H9 (cell line): Measurements from ENCODE around the gene PRKCB. TPM values are rescaled to one million over a fixed set of nuclear protein-coding genes. Genes with fewer than 3 reads are reported as not detected.

Source experiments
- DNase-seq: peaks from one replicate; pipeline ENCODE4 v3.0.0-alpha.2; 2017
- H2AFZ ChIP-seq: one replicate; pipeline ENCODE4 v1.6.1; 2013; ENCODE audit warnings: mild to moderate bottlenecking, low read length, control low read depth, moderate library complexity
- H2AK5ac ChIP-seq: 2 replicates; pipeline ENCODE4 v1.6.1; 2013; ENCODE audit warnings: low read length, control low read depth, mixed read lengths; ENCODE audit not compliant: insufficient read length
- H2BK120ac ChIP-seq: one replicate; pipeline ENCODE4 v1.6.1; 2013; ENCODE audit warnings: low read depth, mild to moderate bottlenecking, low read length, control low read depth, inconsistent platforms; ENCODE audit not compliant: poor library complexity, severe bottlenecking
- H2BK12ac ChIP-seq: 2 replicates; pipeline ENCODE4 v1.6.1; 2013; ENCODE audit warnings: low read length, control low read depth, mixed read lengths, low read depth; ENCODE audit not compliant: insufficient read length
- H2BK15ac ChIP-seq: 2 replicates; pipeline ENCODE4 v1.6.1; 2013; ENCODE audit warnings: low read depth, low read length, control low read depth
- H2BK20ac ChIP-seq: one replicate; pipeline ENCODE4 v1.6.1; 2013; ENCODE audit warnings: low read depth, mild to moderate bottlenecking, low read length, control low read depth, inconsistent platforms; ENCODE audit not compliant: poor library complexity, severe bottlenecking
- H2BK5ac ChIP-seq: 2 replicates; pipeline ENCODE4 v1.6.1; 2013; ENCODE audit warnings: low read length, control low read depth, mixed read lengths; ENCODE audit not compliant: insufficient read length
- H3K14ac ChIP-seq: 2 replicates; pipeline ENCODE4 v1.6.1; 2013; ENCODE audit warnings: low read length, control low read depth; ENCODE audit not compliant: insufficient read depth
- H3K18ac ChIP-seq: 2 replicates; pipeline ENCODE4 v1.6.1; 2013; ENCODE audit warnings: low read depth, mild to moderate bottlenecking, mixed read lengths, low read length, control low read depth; ENCODE audit not compliant: insufficient read length
- H3K23ac ChIP-seq: 2 replicates; pipeline ENCODE4 v1.6.1; 2013; ENCODE audit warnings: low read length, control low read depth, mixed read lengths, low read depth; ENCODE audit not compliant: insufficient read length
- H3K23me2 ChIP-seq: 2 replicates; pipeline ENCODE4 v1.6.1; 2013; ENCODE audit warnings: low read depth, mild to moderate bottlenecking, mixed read lengths, low read length, control low read depth; ENCODE audit not compliant: insufficient read length, poor library complexity, severe bottlenecking
- H3K27ac ChIP-seq: 2 replicates; pipeline ENCODE4 v1.5.1; 2013; ENCODE audit warnings: low read length, control low read depth, mixed read lengths, low read depth; ENCODE audit not compliant: insufficient read length
- H3K27me3 ChIP-seq: 2 replicates; pipeline ENCODE4 v1.6.1; 2013; ENCODE audit warnings: low read length, control low read depth, inconsistent platforms; ENCODE audit not compliant: insufficient read depth
- H3K4ac ChIP-seq: 2 replicates; pipeline ENCODE4 v1.6.1; 2013; ENCODE audit warnings: low read depth, mild to moderate bottlenecking, control low read depth, inconsistent platforms, low read length, moderate library complexity
- H3K4me1 ChIP-seq: 2 replicates; pipeline ENCODE4 v1.6.1; 2013; ENCODE audit warnings: low read length, control low read depth, inconsistent platforms; ENCODE audit not compliant: insufficient read depth
- H3K4me2 ChIP-seq: 2 replicates; pipeline ENCODE4 v1.6.1; 2013; ENCODE audit warnings: low read length, control low read depth, mixed read lengths; ENCODE audit not compliant: insufficient read length, insufficient read depth
- H3K56ac ChIP-seq: 2 replicates; pipeline ENCODE4 v1.6.1; 2013; ENCODE audit warnings: low read depth, mild to moderate bottlenecking, mixed read lengths, low read length, control low read depth; ENCODE audit not compliant: insufficient read length
- H3K79me1 ChIP-seq: 2 replicates; pipeline ENCODE4 v1.6.1; 2013; ENCODE audit warnings: low read depth, mild to moderate bottlenecking, moderate library complexity, low read length, control low read depth, inconsistent platforms; ENCODE audit not compliant: insufficient read depth, poor library complexity, severe bottlenecking
- H3K79me2 ChIP-seq: 2 replicates; pipeline ENCODE4 v1.6.1; 2013; ENCODE audit warnings: low read length, control low read depth, inconsistent platforms; ENCODE audit not compliant: insufficient read depth
- H3K9ac ChIP-seq: 2 replicates; pipeline ENCODE4 v1.6.1; 2013; ENCODE audit warnings: low read length, control low read depth, mixed read lengths; ENCODE audit not compliant: insufficient read length; ENCODE audit errors: extremely low read depth
- H3K9me3 ChIP-seq: one replicate; pipeline ENCODE4 v1.6.1; 2013; ENCODE audit warnings: low read depth, low read length, inconsistent platforms; ENCODE audit not compliant: control insufficient read depth
- H3T11ph ChIP-seq: one replicate; pipeline ENCODE4 v1.6.1; 2013; ENCODE audit warnings: mild to moderate bottlenecking, low read length, control low read depth, inconsistent platforms
- H4K20me1 ChIP-seq: one replicate; pipeline ENCODE4 v1.6.1; 2013; ENCODE audit not compliant: control insufficient read depth, insufficient read length, insufficient read depth
- H4K5ac ChIP-seq: 2 replicates; pipeline ENCODE4 v1.6.1; 2013; ENCODE audit warnings: low read depth, mild to moderate bottlenecking, mixed read lengths, low read length, control low read depth; ENCODE audit not compliant: insufficient read length
- H4K8ac ChIP-seq: replicated peaks from 2 replicates; pipeline ENCODE4 v1.6.1; 2013; ENCODE audit warnings: low read length, control low read depth, mixed read lengths, low read depth; ENCODE audit not compliant: insufficient read length
- H4K91ac ChIP-seq: 2 replicates; pipeline ENCODE4 v1.6.1; 2013; ENCODE audit warnings: low read depth, mild to moderate bottlenecking, moderate library complexity, mixed read lengths, low read length, control low read depth; ENCODE audit not compliant: insufficient read length
- H3K27ac Mint-ChIP-seq, 3 experiments: 2 replicates in 2 of 3; 3 replicates in 1 of 3; pipeline ENCODE4 v1.8.0; 2020 to 2021; ENCODE audit warnings: mixed read lengths in 3 of 3, mild to moderate bottlenecking in 1 of 3, moderate library complexity in 1 of 3
- H3K27me3 Mint-ChIP-seq: 2 replicates; pipeline ENCODE4 v1.8.0; 2021; ENCODE audit warnings: low read depth, mild to moderate bottlenecking, moderate library complexity, mixed read lengths
- H3K36me3 Mint-ChIP-seq, 3 experiments: 2 replicates in 2 of 3; 3 replicates in 1 of 3; pipeline ENCODE4 v1.8.0; 2020 to 2021; ENCODE audit warnings: low read depth in 3 of 3, mixed read lengths in 3 of 3; ENCODE audit not compliant: insufficient read depth in 1 of 3
- H3K4me1 Mint-ChIP-seq, 2 experiments: 2 replicates each; pipeline ENCODE4 v1.8.0; 2020; ENCODE audit warnings: mixed read lengths in 2 of 2
- H3K4me3 Mint-ChIP-seq, 2 experiments: 2 replicates in 1 of 2; 3 replicates in 1 of 2; pipeline ENCODE4 v1.8.0; 2020 to 2021; ENCODE audit warnings: mild to moderate bottlenecking in 2 of 2, mixed read lengths in 2 of 2, moderate library complexity in 1 of 2
- H3K9me3 Mint-ChIP-seq, 2 experiments: 2 replicates in 1 of 2; 3 replicates in 1 of 2; pipeline ENCODE4 v1.8.0; 2020; ENCODE audit warnings: mild to moderate bottlenecking in 2 of 2, mixed read lengths in 2 of 2, moderate library complexity in 1 of 2
- WGBS: extraction: QIAGEN DNeasy Blood & Tissue Kit; methylation state at CpG from one replicate; pipeline ENCODE4 v1.1.7; 2013; ENCODE audit warnings: missing lambda C conversion rate, low lambda C conversion rate, mixed read lengths; ENCODE audit not compliant: insufficient read length; ENCODE audit errors: extremely low coverage; 5-methylcytosine and 5-hydroxymethylcytosine counted together
- total RNA-seq: library from RNA; stranded (reverse); gene quantifications from 2 replicates; pipeline ENCODE4 v1.2.1, GENCODE V29; 2021
- TF ChIP-seq, protein P1 (sequence below): fragments of 200-600 bp; sonication (generic); conservative IDR thresholded peaks from 3 replicates; pipeline ENCODE4 v1.8.0; 2021; ENCODE audit warnings: antibody characterized with exemption, mild to moderate bottlenecking

The PRKCB gene
- total RNA-seq, 1 experiment from 2014 or later: 7.0 TPM

DNA sequence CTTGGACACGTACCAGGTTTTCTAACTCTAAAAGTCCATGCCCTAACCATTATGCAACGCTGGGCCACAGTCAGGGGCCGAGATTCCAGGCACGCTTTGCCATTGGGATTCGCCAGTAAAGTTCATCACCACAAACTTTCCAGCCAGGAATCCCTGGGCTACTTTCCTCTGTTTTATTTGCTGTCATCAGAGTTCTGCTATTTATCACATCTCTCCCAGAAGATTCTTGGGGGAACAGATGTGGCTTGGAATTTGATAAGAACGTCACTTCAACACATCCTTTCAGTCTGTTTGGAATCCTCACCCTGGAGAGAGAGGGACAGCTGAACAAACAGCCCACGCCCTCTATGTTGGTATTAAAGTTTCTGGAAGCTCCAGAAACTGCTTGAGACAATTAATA, 310.7 kb downstream of the PRKCB start:
- Histone ChIP-seq H3K79me1 (no peaks in the 10 kb centered on the region), H3K14ac (no peak overlapping the region), H3K27ac (no peak overlapping the region), H3T11ph (no peak overlapping the region), H3K56ac (no peak overlapping the region), H4K91ac (no peak overlapping the region), H3K9ac (no peak overlapping the region), H3K9me3 (no peaks in the 10 kb centered on the region), H3K4me1 (no peaks in the 10 kb centered on the region), H2BK15ac (no peak overlapping the region), H4K8ac (no peak overlapping the region), H4K20me1 (no peaks in the 10 kb centered on the region), H3K27me3 (no peaks in the 10 kb centered on the region), H2BK20ac (no peak overlapping the region), H2AFZ (no peak overlapping the region), H3K23me2 (no peaks in the 10 kb centered on the region), H4K5ac (no peak overlapping the region), H2BK120ac (no peak overlapping the region), H3K23ac (no peak overlapping the region), H2AK5ac (no peak overlapping the region), H3K18ac (no peak overlapping the region), H2BK12ac (no peak overlapping the region), H3K4ac (no peak overlapping the region), H3K79me2 (no peaks in the 10 kb centered on the region), H3K4me2 (no peak overlapping the region), H2BK5ac (no peak overlapping the region)
- no peak for DNase-seq
- no peak overlapping the region for H3K27ac Mint-ChIP-seq
- no peak overlapping the region for H3K4me3 Mint-ChIP-seq
- no CpG with 5 or more reads among the region's 7 CpGs for WGBS
- H3K4me1 Mint-ChIP-seq: peaks cover 7 to 10% of the 10 kb centered on the region in 2 experiments
- H3K36me3 Mint-ChIP-seq: no peaks in the 10 kb centered on the region
- no peaks in the 10 kb centered on the region; a peak in 1 of 5 replicates for H3K9me3 Mint-ChIP-seq
- H3K27me3 Mint-ChIP-seq: no peaks in the 10 kb centered on the region
- TF ChIP-seq, protein P1, sequence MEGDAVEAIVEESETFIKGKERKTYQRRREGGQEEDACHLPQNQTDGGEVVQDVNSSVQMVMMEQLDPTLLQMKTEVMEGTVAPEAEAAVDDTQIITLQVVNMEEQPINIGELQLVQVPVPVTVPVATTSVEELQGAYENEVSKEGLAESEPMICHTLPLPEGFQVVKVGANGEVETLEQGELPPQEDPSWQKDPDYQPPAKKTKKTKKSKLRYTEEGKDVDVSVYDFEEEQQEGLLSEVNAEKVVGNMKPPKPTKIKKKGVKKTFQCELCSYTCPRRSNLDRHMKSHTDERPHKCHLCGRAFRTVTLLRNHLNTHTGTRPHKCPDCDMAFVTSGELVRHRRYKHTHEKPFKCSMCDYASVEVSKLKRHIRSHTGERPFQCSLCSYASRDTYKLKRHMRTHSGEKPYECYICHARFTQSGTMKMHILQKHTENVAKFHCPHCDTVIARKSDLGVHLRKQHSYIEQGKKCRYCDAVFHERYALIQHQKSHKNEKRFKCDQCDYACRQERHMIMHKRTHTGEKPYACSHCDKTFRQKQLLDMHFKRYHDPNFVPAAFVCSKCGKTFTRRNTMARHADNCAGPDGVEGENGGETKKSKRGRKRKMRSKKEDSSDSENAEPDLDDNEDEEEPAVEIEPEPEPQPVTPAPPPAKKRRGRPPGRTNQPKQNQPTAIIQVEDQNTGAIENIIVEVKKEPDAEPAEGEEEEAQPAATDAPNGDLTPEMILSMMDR: no peak
